ENCODE data around the gene RARS2.
"Not testable (repeated sequence)": the region's sequence is repeated elsewhere in the genome, so short reads cannot be mapped to it uniquely, and the experiment has no call there.

RARS2 gene

GRCh38 chr6:87498048-87498447 is 91.7 kb downstream of the RARS2 start:
- no peak overlapping the region for H3K9ac ChIP-seq (ENCODE audit: low read length)
- no peaks in the 10 kb centered on the region for H3K9me3 ChIP-seq (ENCODE audit: control insufficient read depth, insufficient read depth, low read depth, low read length)
- H3K27me3 ChIP-seq (ENCODE audit: control insufficient read depth, insufficient read depth, low read length) = no peaks in the 10 kb centered on the region
- peaks cover 7% of the 10 kb centered on the region for H3K36me3 ChIP-seq (ENCODE audit: control insufficient read depth, insufficient read depth, low read length)
- no peak overlapping the region for H3K4me3 ChIP-seq (ENCODE audit: low read depth, low read length)
- H3K27ac ChIP-seq (ENCODE audit: low read depth, low read length) = no peak overlapping the region
- H3K4me1 ChIP-seq (ENCODE audit: control insufficient read depth, insufficient read depth, low read length) = no peaks in the 10 kb centered on the region

- Histone ChIP-seq H3K36me3 (ENCODE audit: control insufficient read depth, insufficient read depth, low read length) (peaks cover 3% of the 10 kb centered on the region; the same call in 1 of the 2 replicates), H3K27ac (ENCODE audit: low read depth, low read length) (no peak overlapping the region), H3K4me3 (ENCODE audit: low read depth, low read length) (no peak overlapping the region), H3K9ac (ENCODE audit: low read length) (no peak overlapping the region), H3K27me3 (ENCODE audit: control insufficient read depth, insufficient read depth, low read length) (no peaks in the 10 kb centered on the region), H3K4me1 (ENCODE audit: control insufficient read depth, insufficient read depth, low read length) (no peaks in the 10 kb centered on the region), H3K9me3 (ENCODE audit: control insufficient read depth, insufficient read depth, low read depth, low read length) (no peaks in the 10 kb centered on the region)
Observed at GRCh38 chr6:87494761-87495422, 94.9 kb downstream of the RARS2 start.

- not testable (repeated sequence) for H3K4me1 ChIP-seq (ENCODE audit: control insufficient read depth, insufficient read depth, low read length); H3K27ac ChIP-seq (ENCODE audit: low read depth, low read length); H3K4me3 ChIP-seq (ENCODE audit: low read depth, low read length); H3K36me3 ChIP-seq (ENCODE audit: control insufficient read depth, insufficient read depth, low read length); H3K9me3 ChIP-seq (ENCODE audit: control insufficient read depth, insufficient read depth, low read depth, low read length); H3K9ac ChIP-seq (ENCODE audit: low read length); H3K27me3 ChIP-seq (ENCODE audit: control insufficient read depth, insufficient read depth, low read length)
Observed at GRCh38 chr6:87489326-87489725, 100.5 kb downstream of the RARS2 start.

- Histone ChIP-seq H3K27me3 (ENCODE audit: control insufficient read depth, insufficient read depth, low read length) (no peaks in the 10 kb centered on the region), H3K9ac (ENCODE audit: low read length) (no peak overlapping the region), H3K4me3 (ENCODE audit: low read depth, low read length) (no peak overlapping the region), H3K4me1 (ENCODE audit: control insufficient read depth, insufficient read depth, low read length) (peaks cover 12% of the 10 kb centered on the region), H3K9me3 (ENCODE audit: control insufficient read depth, insufficient read depth, low read depth, low read length) (peaks cover 5% of the 10 kb centered on the region; the same call in 1 of the 2 replicates), H3K27ac (ENCODE audit: low read depth, low read length) (no peak overlapping the region), H3K36me3 (ENCODE audit: control insufficient read depth, insufficient read depth, low read length) (no peaks in the 10 kb centered on the region)
Observed at GRCh38 chr6:87487555-87487954, 102.2 kb downstream of the RARS2 start.

GRCh38 chr6:87484491-87484890 is 105.3 kb downstream of the RARS2 start:
- Histone ChIP-seq H3K27ac (ENCODE audit: low read depth, low read length) (no peak overlapping the region), H3K4me1 (ENCODE audit: control insufficient read depth, insufficient read depth, low read length) (peaks cover 12% of the 10 kb centered on the region), H3K27me3 (ENCODE audit: control insufficient read depth, insufficient read depth, low read length) (no peaks in the 10 kb centered on the region), H3K4me3 (ENCODE audit: low read depth, low read length) (no peak overlapping the region), H3K9me3 (ENCODE audit: control insufficient read depth, insufficient read depth, low read depth, low read length) (peaks cover 5% of the 10 kb centered on the region; the same call in 1 of the 2 replicates), H3K36me3 (ENCODE audit: control insufficient read depth, insufficient read depth, low read length) (no peaks in the 10 kb centered on the region), H3K9ac (ENCODE audit: low read length) (no peak overlapping the region)

GRCh38 chr6:87483929-87484328 is 105.9 kb downstream of the RARS2 start:
- Histone ChIP-seq H3K27ac (ENCODE audit: low read depth, low read length) (no peak overlapping the region), H3K9me3 (ENCODE audit: control insufficient read depth, insufficient read depth, low read depth, low read length) (peaks cover 5% of the 10 kb centered on the region; the same call in 1 of the 2 replicates), H3K4me1 (ENCODE audit: control insufficient read depth, insufficient read depth, low read length) (peaks cover 12% of the 10 kb centered on the region), H3K4me3 (ENCODE audit: low read depth, low read length) (peak overlapping the region; percentile 2; the same call in 1 of the 2 replicates), H3K27me3 (ENCODE audit: control insufficient read depth, insufficient read depth, low read length) (no peaks in the 10 kb centered on the region), H3K9ac (ENCODE audit: low read length) (peak overlapping the region; percentile 6), H3K36me3 (ENCODE audit: control insufficient read depth, insufficient read depth, low read length) (no peaks in the 10 kb centered on the region)

GRCh38 chr6:87482366-87482765 is 107.4 kb downstream of the RARS2 start:
- no peak overlapping the region for H3K27ac ChIP-seq (ENCODE audit: low read depth, low read length)
- H3K4me1 ChIP-seq (ENCODE audit: control insufficient read depth, insufficient read depth, low read length) = peaks cover 9% of the 10 kb centered on the region
- H3K9me3 ChIP-seq (ENCODE audit: control insufficient read depth, insufficient read depth, low read depth, low read length) = peaks cover 5% of the 10 kb centered on the region; the same call in 1 of the 2 replicates
- H3K36me3 ChIP-seq (ENCODE audit: control insufficient read depth, insufficient read depth, low read length) = no peaks in the 10 kb centered on the region
- no peak overlapping the region for H3K4me3 ChIP-seq (ENCODE audit: low read depth, low read length)
- H3K9ac ChIP-seq (ENCODE audit: low read length) = no peak overlapping the region
- no peaks in the 10 kb centered on the region for H3K27me3 ChIP-seq (ENCODE audit: control insufficient read depth, insufficient read depth, low read length)

GRCh38 chr6:87481931-87482330 is 107.9 kb downstream of the RARS2 start:
- Histone ChIP-seq H3K9me3 (ENCODE audit: control insufficient read depth, insufficient read depth, low read depth, low read length) (peaks cover 5% of the 10 kb centered on the region; the same call in 1 of the 2 replicates), H3K27ac (ENCODE audit: low read depth, low read length) (no peak overlapping the region), H3K27me3 (ENCODE audit: control insufficient read depth, insufficient read depth, low read length) (no peaks in the 10 kb centered on the region), H3K4me1 (ENCODE audit: control insufficient read depth, insufficient read depth, low read length) (peaks cover 6% of the 10 kb centered on the region), H3K4me3 (ENCODE audit: low read depth, low read length) (no peak overlapping the region), H3K36me3 (ENCODE audit: control insufficient read depth, insufficient read depth, low read length) (no peaks in the 10 kb centered on the region), H3K9ac (ENCODE audit: low read length) (no peak overlapping the region)

- H3K9ac ChIP-seq (ENCODE audit: low read length) = peak overlapping the region; percentile 91
- H3K9me3 ChIP-seq (ENCODE audit: control insufficient read depth, insufficient read depth, low read depth, low read length) = no peaks in the 10 kb centered on the region
- no peaks in the 10 kb centered on the region for H3K27me3 ChIP-seq (ENCODE audit: control insufficient read depth, insufficient read depth, low read length)
- peak overlapping the region; percentile 96 for H3K4me3 ChIP-seq (ENCODE audit: low read depth, low read length)
- H3K4me1 ChIP-seq (ENCODE audit: control insufficient read depth, insufficient read depth, low read length) = peaks cover 5% of the 10 kb centered on the region; the same call in 1 of the 2 replicates
- H3K36me3 ChIP-seq (ENCODE audit: control insufficient read depth, insufficient read depth, low read length) = no peaks in the 10 kb centered on the region
- H3K27ac ChIP-seq (ENCODE audit: low read depth, low read length) = no peak overlapping the region
Observed at GRCh38 chr6:87473419-87473903, 116.3 kb downstream of the RARS2 start.

- Histone ChIP-seq H3K36me3 (ENCODE audit: control insufficient read depth, insufficient read depth, low read length) (no peaks in the 10 kb centered on the region), H3K9ac (ENCODE audit: low read length) (peak within 1 kb of the TSS; percentile 91), H3K4me1 (ENCODE audit: control insufficient read depth, insufficient read depth, low read length) (peaks cover 5% of the 10 kb centered on the region; the same call in 1 of the 2 replicates), H3K9me3 (ENCODE audit: control insufficient read depth, insufficient read depth, low read depth, low read length) (no peaks in the 10 kb centered on the region), H3K27ac (ENCODE audit: low read depth, low read length) (peak within 1 kb of the TSS; percentile 46; the same call in 1 of the 2 replicates), H3K4me3 (ENCODE audit: low read depth, low read length) (peak within 1 kb of the TSS; percentile 96), H3K27me3 (ENCODE audit: control insufficient read depth, insufficient read depth, low read length) (no peaks in the 10 kb centered on the region)
Observed at GRCh38 chr6:87472525-87473418, 117.0 kb downstream of the RARS2 start, which contains the start of gene SLC35A1. TSS of gene SLC35A1 (plus strand) at chr6:87472974. CDS start at chr6:87473004, 30 bp downstream.

GRCh38 chr6:87465051-87465450 is 124.7 kb downstream of the RARS2 start:
- Histone ChIP-seq H3K27me3 (ENCODE audit: control insufficient read depth, insufficient read depth, low read length) (no peaks in the 10 kb centered on the region), H3K9ac (ENCODE audit: low read length) (no peak overlapping the region), H3K4me1 (ENCODE audit: control insufficient read depth, insufficient read depth, low read length) (no peaks in the 10 kb centered on the region), H3K9me3 (ENCODE audit: control insufficient read depth, insufficient read depth, low read depth, low read length) (no peaks in the 10 kb centered on the region), H3K36me3 (ENCODE audit: control insufficient read depth, insufficient read depth, low read length) (no peaks in the 10 kb centered on the region), H3K4me3 (ENCODE audit: low read depth, low read length) (no peak overlapping the region), H3K27ac (ENCODE audit: low read depth, low read length) (no peak overlapping the region)

Data from HUES6 (cell line).